ENCODE measurements around the gene GMCL2.
"Not testable (repeated sequence)": the region's sequence is repeated elsewhere in the genome, so short reads cannot be mapped to it uniquely, and the experiment has no call there.

Gene GMCL2

GRCh38 chr5:178204935-178205748, 18.0 kb upstream of the GMCL2 start:
- no peak for FAIRE-seq

DNA sequence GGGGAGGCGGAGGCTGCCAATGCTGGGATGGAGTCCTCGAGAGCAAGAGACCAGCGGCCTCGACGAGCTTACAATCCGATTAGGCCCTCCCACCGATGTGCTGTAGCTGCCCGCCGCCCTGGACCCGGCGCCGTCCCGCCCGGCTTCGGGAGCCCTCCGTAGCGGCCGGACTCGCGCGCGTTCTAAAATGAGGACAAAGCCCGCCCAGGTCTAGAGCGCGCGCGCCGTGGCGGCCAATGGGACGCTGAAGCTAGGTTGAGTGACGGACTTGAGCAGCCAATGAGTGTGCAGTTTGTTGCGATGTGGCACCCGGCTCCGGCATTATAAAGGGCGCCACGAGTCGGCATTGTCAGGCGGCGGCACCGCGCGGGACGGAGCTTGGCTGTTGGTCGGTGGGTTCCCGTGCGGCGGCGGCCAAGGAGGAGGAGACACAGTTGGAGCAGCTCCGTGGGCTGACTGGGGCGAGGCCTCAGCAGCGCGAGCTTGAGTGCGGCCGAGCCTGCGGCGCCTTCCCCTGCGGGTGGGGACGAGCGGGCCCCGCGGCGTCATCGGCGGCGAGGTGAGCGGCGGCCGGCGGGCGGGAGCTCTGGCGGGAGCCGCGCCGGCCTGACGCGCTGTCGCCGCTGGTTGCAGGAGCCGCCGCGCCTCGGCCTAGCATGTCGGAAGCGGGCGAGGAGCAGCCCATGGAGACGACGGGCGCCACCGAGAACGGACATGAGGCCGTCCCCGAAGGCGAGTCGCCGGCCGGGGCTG, 17.2 kb upstream of the GMCL2 start, which contains the start of gene HNRNPAB:
TSS of gene HNRNPAB (plus strand) at position 352 of the 753 bp plus-strand sequence. CDS start at position 657, 305 bp downstream.
- peak; percentile 62 for FAIRE-seq

- FAIRE-seq, result no peak
Measured at GRCh38 chr5:178203670-178204181, 16.6 kb upstream of the GMCL2 start.

- no peak for FAIRE-seq
Measured at GRCh38 chr5:178202541-178202940, 15.4 kb upstream of the GMCL2 start.

DNA sequence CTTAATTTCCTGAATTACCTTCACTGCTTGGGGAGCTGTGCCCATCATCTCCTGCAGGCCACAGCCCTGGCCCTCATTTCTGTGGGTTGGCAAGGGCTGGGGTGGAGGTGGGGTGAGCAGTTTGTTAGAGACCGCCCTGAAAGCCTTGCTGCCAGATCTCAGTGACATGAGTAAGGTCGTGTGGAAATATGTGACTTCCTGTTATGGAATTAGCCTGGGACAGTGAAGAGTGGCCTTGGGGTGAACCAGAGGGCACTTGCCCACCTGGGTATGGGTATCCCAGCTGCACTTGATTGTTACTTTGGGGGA, 14.7 kb upstream of the GMCL2 start:
- FAIRE-seq, result no peak

GRCh38 chr5:178201221-178201926, 14.2 kb upstream of the GMCL2 start:
- no peak for FAIRE-seq

DNA sequence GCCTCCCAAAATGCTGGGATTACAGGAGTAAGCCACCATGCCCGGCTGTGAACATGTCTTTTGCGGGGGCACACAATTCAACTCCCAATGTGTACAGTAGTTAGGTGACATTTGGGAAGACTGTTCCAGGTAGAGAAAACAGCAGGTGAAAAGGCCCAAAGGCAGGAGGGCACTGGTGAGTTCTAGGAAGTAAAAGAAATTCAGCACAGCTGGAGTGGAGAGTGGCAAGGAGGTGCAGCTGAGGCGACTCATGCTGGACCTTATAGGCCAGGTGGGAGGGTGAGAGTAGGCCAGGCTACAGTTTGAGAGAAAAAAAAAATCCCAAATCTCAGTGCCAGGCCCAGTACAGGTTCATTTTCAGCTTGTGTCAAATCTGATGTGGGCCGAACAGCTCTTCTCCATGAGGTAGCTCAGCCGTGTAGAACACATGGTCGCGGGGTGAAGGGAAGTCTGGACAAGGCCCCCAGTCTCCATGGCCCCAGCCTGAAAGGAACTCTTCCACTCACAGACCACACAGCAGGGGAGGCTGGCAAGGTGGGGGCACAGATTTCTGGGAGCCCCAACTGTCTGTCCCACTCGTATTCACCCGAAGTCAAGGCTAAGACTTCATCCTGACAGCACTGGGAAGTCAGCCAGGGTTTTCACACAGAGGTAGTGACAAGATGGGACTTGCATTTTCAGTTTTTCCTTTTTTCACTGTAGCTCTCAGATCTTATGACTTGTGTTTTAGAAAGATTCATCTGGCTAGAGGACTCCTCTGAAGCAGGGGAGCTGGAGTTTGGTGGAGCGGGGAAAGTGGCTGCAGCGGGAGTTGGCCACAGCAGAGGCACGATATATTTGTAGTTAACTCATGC, 12.6 kb upstream of the GMCL2 start:
- FAIRE-seq, result no peak

GRCh38 chr5:178198706-178199105, 11.5 kb upstream of the GMCL2 start:
- no peak for FAIRE-seq

DNA sequence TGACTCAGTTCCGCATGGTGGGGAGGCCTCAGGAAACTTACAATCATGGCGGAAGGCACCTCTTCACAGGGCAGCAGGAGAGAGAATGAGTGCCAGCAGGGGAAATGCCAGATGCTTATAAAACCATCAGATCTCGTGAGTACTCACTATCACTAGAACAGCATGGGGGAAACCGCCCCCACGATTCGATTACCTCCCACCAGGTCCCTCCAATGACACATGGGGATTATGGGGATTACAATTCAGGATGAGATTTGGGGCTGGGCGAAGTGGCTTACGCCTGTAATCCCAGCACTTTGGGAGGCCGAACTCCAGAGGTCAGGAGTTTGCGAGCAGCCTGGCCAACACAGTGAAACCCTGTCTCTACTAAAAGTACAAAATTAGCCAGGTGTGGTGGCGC, 11.0 kb upstream of the GMCL2 start:
- not testable (repeated sequence) for FAIRE-seq

DNA sequence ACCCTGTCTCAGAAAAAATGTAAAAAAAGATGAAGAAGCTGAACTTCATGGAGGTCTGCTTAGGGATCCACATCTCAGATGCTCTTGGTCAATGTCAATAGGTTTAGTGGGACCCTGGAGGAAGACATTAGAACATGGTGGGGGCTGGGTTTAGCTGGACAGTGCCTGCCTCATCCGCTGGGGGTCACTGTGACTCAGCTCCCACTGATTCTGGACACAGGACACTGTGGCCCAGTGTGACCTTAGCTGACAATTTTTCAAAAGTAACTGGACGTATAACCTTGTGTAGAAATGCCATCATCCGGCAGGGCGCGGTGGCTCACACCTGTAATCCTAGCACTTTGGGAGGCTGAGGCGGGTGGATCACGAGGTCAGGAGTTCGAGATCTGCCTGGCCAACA, 9.8 kb upstream of the GMCL2 start:
- FAIRE-seq, result no peak

DNA sequence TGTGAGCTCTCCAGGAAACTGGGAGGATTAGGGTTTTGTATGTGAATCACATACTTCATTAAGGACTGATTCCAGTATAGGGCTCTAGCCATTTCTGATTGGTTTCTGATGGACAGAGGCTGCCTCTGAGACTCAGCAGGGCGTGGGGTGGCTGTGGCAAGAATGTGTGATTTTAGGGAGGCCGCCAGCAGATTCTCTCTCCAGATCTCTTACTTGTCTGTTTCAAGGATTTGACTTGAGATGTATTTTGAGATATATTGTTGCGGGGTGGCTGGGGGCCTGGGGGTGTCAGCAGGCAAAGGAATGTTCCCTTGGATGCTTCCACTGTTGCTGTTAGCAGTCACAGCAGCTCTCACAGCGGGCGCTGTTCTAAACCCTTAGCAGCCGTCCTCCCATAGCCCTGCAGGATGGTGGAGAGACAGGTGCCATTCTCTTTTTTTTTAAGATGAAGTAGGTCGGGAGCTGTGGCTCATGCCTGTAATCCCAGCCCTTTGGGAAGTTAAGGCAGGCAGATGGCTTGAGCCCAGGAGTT, 9.2 kb upstream of the GMCL2 start:
- FAIRE-seq, result no peak

- FAIRE-seq, result no peak
Measured at GRCh38 chr5:178194026-178194425, 6.9 kb upstream of the GMCL2 start.

DNA sequence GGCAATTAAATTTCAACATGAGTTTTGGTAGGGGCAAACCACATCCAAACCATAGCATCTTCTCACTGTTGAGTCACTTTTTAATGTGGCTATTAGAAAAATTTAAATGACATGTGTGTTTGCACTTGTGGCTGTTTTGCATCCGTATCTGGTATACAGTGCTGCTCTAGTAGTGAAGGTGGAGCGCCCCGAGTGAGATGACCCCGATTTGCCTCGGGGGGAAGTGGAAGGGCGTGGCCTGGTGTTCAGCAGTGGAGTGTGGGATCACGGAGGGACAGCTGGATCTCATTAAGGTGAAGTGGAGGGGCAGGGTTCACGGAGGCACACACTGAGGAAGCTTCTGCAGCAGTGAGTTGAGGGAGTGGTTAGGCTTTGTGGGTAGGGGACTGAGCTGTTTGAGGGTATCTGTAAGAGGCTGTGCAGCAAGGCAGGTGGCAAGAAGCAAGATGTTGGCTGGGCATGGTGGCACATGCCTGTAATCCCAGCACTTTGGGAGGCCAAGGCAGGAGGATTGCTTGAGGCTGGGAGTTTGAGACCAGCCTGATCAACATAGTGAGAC, 6.2 kb upstream of the GMCL2 start:
- no peak for FAIRE-seq

- FAIRE-seq, result no peak
Measured at GRCh38 chr5:178192787-178193186, 5.6 kb upstream of the GMCL2 start.

GRCh38 chr5:178192244-178192643, 5.1 kb upstream of the GMCL2 start:
- FAIRE-seq, result no peak

DNA sequence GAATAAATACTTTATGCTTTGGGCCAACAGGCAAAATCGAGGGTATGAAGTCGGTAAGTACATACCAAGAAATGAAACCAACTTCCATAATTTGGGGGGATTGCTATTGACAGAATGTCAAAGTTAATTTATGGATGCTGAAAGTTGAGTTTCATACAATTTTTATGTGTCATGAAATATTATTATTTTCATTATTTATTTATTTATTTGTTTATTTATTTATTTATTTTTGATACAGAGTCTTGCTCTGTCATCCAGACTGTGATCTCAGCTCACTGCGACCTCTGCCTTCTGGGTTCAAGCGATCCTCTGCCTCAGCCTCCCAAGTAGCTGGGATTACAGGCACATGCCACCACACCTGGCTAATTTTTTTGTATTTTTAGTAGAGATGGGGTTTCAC, 4.5 kb upstream of the GMCL2 start:
- FAIRE-seq, result no peak

DNA sequence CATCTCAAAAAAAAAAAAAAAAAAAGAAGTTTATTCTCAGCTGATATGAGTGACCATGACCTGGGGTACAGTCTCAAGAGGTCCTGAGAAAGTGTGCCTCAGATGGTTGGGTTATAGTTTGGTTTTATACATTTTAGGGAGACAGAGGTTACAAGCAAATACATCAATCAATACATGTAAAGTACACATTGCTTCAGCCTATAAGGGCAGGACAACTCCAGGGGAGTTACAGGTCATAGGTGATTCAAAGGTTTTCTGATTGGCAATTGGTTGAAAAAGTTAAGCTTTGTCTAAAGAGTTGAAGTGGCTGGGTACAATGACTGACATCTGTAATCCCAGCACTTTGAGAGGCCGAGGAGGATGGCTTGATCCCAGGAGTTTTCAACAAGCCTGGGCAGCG, 2.3 kb upstream of the GMCL2 start:
- FAIRE-seq, result no peak

DNA sequence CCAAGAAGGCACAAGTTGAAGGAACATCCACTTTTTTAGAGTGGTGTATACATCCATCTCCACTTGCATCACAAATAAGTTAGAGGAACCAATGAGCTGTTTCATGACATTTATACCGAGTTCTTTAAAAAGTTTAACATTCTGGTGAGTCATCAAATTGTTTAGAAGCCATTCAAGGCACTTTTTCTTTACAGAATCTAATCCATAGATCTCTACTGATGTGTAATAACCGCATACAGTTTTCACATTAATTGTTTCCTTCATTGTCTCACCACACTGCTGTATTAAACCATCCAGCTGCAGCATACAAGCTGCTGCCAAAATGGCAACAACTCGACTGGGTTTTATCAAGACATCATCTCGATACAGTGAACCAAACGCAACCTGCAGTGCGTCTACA, 744 bp downstream of the GMCL2 start:
- FAIRE-seq, result no peak

- FAIRE-seq, result no peak
Measured at GRCh38 chr5:178182158-178182876, 4.9 kb downstream of the GMCL2 start.

GRCh38 chr5:178180141-178180863, 6.9 kb downstream of the GMCL2 start:
- no peak for FAIRE-seq

DNA sequence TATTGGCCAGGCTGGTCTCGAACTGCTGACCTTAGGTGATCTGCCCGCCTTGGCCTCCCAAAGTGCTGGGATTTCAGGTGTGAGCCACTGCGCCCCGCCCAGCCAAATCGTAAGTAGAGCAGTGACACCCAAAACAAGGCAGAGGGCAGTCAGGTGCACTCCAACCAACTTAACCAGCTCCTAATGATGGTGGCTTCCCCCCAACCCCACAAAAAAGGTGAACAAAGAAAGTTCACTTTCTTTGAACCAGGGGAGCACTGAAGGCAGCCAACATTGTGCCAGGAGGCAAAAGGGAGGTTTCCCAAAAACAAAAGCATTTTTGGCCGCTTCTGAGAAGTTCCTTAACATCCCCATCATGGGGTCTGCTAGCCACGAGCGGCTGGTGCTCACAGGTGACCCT, 9.6 kb downstream of the GMCL2 start:
- FAIRE-seq, result no peak

All from A204.1 (cell line).